Measurements from ENCODE around the gene LSS. TPM values are rescaled to one million over a fixed set of nuclear protein-coding genes. Genes with fewer than 3 reads are reported as not detected.
"Not testable (repeated sequence)": the region's sequence is repeated elsewhere in the genome, so short reads cannot be mapped to it uniquely, and the experiment has no call there.

The LSS gene
- total RNA-seq, 1 donor from 2014 or later: 92.0 TPM

- H3K4me1 Mint-ChIP-seq (ENCODE audit: unreplicated experiment): no peaks in the 10 kb centered on the region
- H3K9me3 Mint-ChIP-seq (ENCODE audit: unreplicated experiment): no peaks in the 10 kb centered on the region
- H3K27me3 Mint-ChIP-seq (ENCODE audit: unreplicated experiment): no peaks in the 10 kb centered on the region
- peaks cover 61% of the 10 kb centered on the region for H3K36me3 Mint-ChIP-seq (ENCODE audit: unreplicated experiment)
- H3K4me3 Mint-ChIP-seq (ENCODE audit: unreplicated experiment): no peak overlapping the region
- H3K27ac Mint-ChIP-seq (ENCODE audit: unreplicated experiment): no peak overlapping the region
- TF ChIP-seq CTCF (IDR thresholded peaks at IDR 0.05): no peak
- DNase-seq (ENCODE audit: extremely low spot score, unreplicated experiment): no peak
Measured at GRCh38 chr21:46246345-46246744, 17.8 kb upstream of the LSS start.

GRCh38 chr21:46245213-46245915 is 16.8 kb upstream of the LSS start:
- no peak overlapping the region for H3K27ac Mint-ChIP-seq (ENCODE audit: unreplicated experiment)
- H3K9me3 Mint-ChIP-seq (ENCODE audit: unreplicated experiment): no peaks in the 10 kb centered on the region
- H3K27me3 Mint-ChIP-seq (ENCODE audit: unreplicated experiment): no peaks in the 10 kb centered on the region
- H3K4me3 Mint-ChIP-seq (ENCODE audit: unreplicated experiment): no peak overlapping the region
- H3K36me3 Mint-ChIP-seq (ENCODE audit: unreplicated experiment): peaks cover 60% of the 10 kb centered on the region
- no peaks in the 10 kb centered on the region for H3K4me1 Mint-ChIP-seq (ENCODE audit: unreplicated experiment)
- no peak for DNase-seq (ENCODE audit: extremely low spot score, unreplicated experiment)
- TF ChIP-seq CTCF (IDR thresholded peaks at IDR 0.05): no peak

GRCh38 chr21:46244602-46245001 is 16.0 kb upstream of the LSS start:
- peaks cover 57% of the 10 kb centered on the region for H3K36me3 Mint-ChIP-seq (ENCODE audit: unreplicated experiment)
- TF ChIP-seq CTCF (IDR thresholded peaks at IDR 0.05): no peak
- H3K9me3 Mint-ChIP-seq (ENCODE audit: unreplicated experiment): no peaks in the 10 kb centered on the region
- H3K27ac Mint-ChIP-seq (ENCODE audit: unreplicated experiment): no peak overlapping the region
- no peaks in the 10 kb centered on the region for H3K27me3 Mint-ChIP-seq (ENCODE audit: unreplicated experiment)
- DNase-seq (ENCODE audit: extremely low spot score, unreplicated experiment): no peak
- H3K4me1 Mint-ChIP-seq (ENCODE audit: unreplicated experiment): no peaks in the 10 kb centered on the region
- no peak overlapping the region for H3K4me3 Mint-ChIP-seq (ENCODE audit: unreplicated experiment)

- TF ChIP-seq CTCF (IDR thresholded peaks at IDR 0.05): no peak
- peaks cover 59% of the 10 kb centered on the region for H3K36me3 Mint-ChIP-seq (ENCODE audit: unreplicated experiment)
- no peak overlapping the region for H3K27ac Mint-ChIP-seq (ENCODE audit: unreplicated experiment)
- no peaks in the 10 kb centered on the region for H3K9me3 Mint-ChIP-seq (ENCODE audit: unreplicated experiment)
- DNase-seq (ENCODE audit: extremely low spot score, unreplicated experiment): no peak
- H3K4me1 Mint-ChIP-seq (ENCODE audit: unreplicated experiment): no peaks in the 10 kb centered on the region
- H3K27me3 Mint-ChIP-seq (ENCODE audit: unreplicated experiment): no peaks in the 10 kb centered on the region
- no peak overlapping the region for H3K4me3 Mint-ChIP-seq (ENCODE audit: unreplicated experiment)
Measured at GRCh38 chr21:46243960-46244361, 15.4 kb upstream of the LSS start.

- no peak for TF ChIP-seq CTCF (IDR thresholded peaks at IDR 0.05)
- no peak overlapping the region for H3K4me3 Mint-ChIP-seq (ENCODE audit: unreplicated experiment)
- no peaks in the 10 kb centered on the region for H3K27me3 Mint-ChIP-seq (ENCODE audit: unreplicated experiment)
- no peaks in the 10 kb centered on the region for H3K4me1 Mint-ChIP-seq (ENCODE audit: unreplicated experiment)
- DNase-seq (ENCODE audit: extremely low spot score, unreplicated experiment): no peak
- peaks cover 59% of the 10 kb centered on the region for H3K36me3 Mint-ChIP-seq (ENCODE audit: unreplicated experiment)
- H3K9me3 Mint-ChIP-seq (ENCODE audit: unreplicated experiment): no peaks in the 10 kb centered on the region
- no peak overlapping the region for H3K27ac Mint-ChIP-seq (ENCODE audit: unreplicated experiment)
Measured at GRCh38 chr21:46243325-46243724, 14.8 kb upstream of the LSS start.

- not testable (repeated sequence) for H3K4me3 Mint-ChIP-seq (ENCODE audit: unreplicated experiment); H3K27me3 Mint-ChIP-seq (ENCODE audit: unreplicated experiment); H3K9me3 Mint-ChIP-seq (ENCODE audit: unreplicated experiment); H3K4me1 Mint-ChIP-seq (ENCODE audit: unreplicated experiment); H3K27ac Mint-ChIP-seq (ENCODE audit: unreplicated experiment); DNase-seq (ENCODE audit: extremely low spot score, unreplicated experiment)
- H3K36me3 Mint-ChIP-seq (ENCODE audit: unreplicated experiment): peaks cover 53% of the 10 kb centered on the region
Measured at GRCh38 chr21:46241577-46241976, 13.0 kb upstream of the LSS start.
